Endothelial cell of umbilical vein (primary cell): Measurements from ENCODE around the gene SH2D6. TPM values are rescaled to one million over a fixed set of nuclear protein-coding genes. Genes with fewer than 3 reads are reported as not detected.
A peak's percentile ranks its signal among the peaks of the same experiment; 100 is the strongest.
"Not testable (repeated sequence)": the region's sequence is repeated elsewhere in the genome, so short reads cannot be mapped to it uniquely, and the experiment has no call there.

Experiments
- BruUV-seq: library from RNA; stranded (reverse); fragments of 400-500 nt; replicated peaks from 2 replicates; lab custom pipeline; 2021; lab: Mats Ljungman, UMichigan
- CTCF ChIA-PET: fragments of 300-600, 350-600 bp; sonication (Branson Sonifier 250); formaldehyde crosslinking; loops from one replicate; lab custom pipeline; 2021; ENCODE audit warnings: antibody characterized with exemption, inconsistent platforms; lab: Charles Lee
- POLR2A ChIA-PET: fragments of 300-600, 350-600 bp; sonication (Branson Sonifier 250); formaldehyde crosslinking; loops from one replicate; lab custom pipeline; 2021; ENCODE audit warnings: antibody characterized with exemption, inconsistent platforms; lab: Charles Lee
- DNase-seq: peaks from one replicate; pipeline ENCODE4 v3.0.0-alpha.2; 2011; ENCODE audit warnings: low read depth, low spot score
- FAIRE-seq: peaks from 2 replicates; lab custom pipeline; 2011; peaks lifted over from hg19 to GRCh38; lab: Jason Lieb, UNC
- H2AFZ ChIP-seq: 2 replicates; pipeline ENCODE4 v1.6.0; 2012; ENCODE audit warnings: low read depth, low read length, control low read depth, inconsistent platforms
- H3K27ac ChIP-seq: 2 replicates; pipeline ENCODE4 v1.5.1; 2011; ENCODE audit warnings: low read depth, mild to moderate bottlenecking, control low read depth, low read length, moderate library complexity; ENCODE audit not compliant: insufficient read depth
- H3K27me3 ChIP-seq, 2 experiments: 2 replicates each; pipeline versions ENCODE4 v1.6.0 to v1.6.1; 2011; ENCODE audit warnings: low read length in 2 of 2, mixed read lengths in 1 of 2; ENCODE audit not compliant: control insufficient read depth in 2 of 2, insufficient read depth in 2 of 2
- H3K36me3 ChIP-seq, 2 experiments: 2 replicates in 1 of 2; 3 replicates in 1 of 2; pipeline ENCODE4 v1.5.1; 2011; ENCODE audit warnings: low read length in 2 of 2, mild to moderate bottlenecking in 1 of 2, moderate library complexity in 1 of 2; ENCODE audit not compliant: control insufficient read depth in 2 of 2, insufficient read depth in 2 of 2; ENCODE audit errors: extremely low read depth in 1 of 2
- H3K4me1 ChIP-seq: 3 replicates; pipeline ENCODE4 v1.5.1; 2011; ENCODE audit warnings: mild to moderate bottlenecking, low read length; ENCODE audit not compliant: control insufficient read depth, insufficient read depth; ENCODE audit errors: extremely low read depth
- H3K4me2 ChIP-seq: 2 replicates; pipeline ENCODE4 v1.6.1; 2011; ENCODE audit warnings: low read length, control low read depth, mixed read lengths; ENCODE audit not compliant: insufficient read depth
- H3K4me3 ChIP-seq, 3 experiments: fragments of 200-600 bp in 1 of 3; sonication (generic), shearing (Covaris generic) in 1 of 3; replicated peaks in 1 of 3; 2 replicates each; pipeline ENCODE4 v1.5.1; 2011 to 2016; ENCODE audit warnings: control low read depth in 3 of 3, low read length in 3 of 3, mild to moderate bottlenecking in 2 of 3, inconsistent platforms in 1 of 3, low read depth in 1 of 3, moderate library complexity in 1 of 3; ENCODE audit not compliant: insufficient read depth in 1 of 3
- H3K79me2 ChIP-seq: 2 replicates; pipeline ENCODE4 v1.6.0; 2012; ENCODE audit warnings: low read length, inconsistent platforms; ENCODE audit not compliant: control insufficient read depth, insufficient read depth
- H3K9ac ChIP-seq: replicated peaks from 2 replicates; pipeline ENCODE3; 2011; ENCODE audit warnings: low read length, control low read depth; ENCODE audit not compliant: insufficient read depth; ENCODE audit errors: extremely low read depth
- H3K9me1 ChIP-seq: replicated peaks from 3 replicates; pipeline ENCODE4 v1.6.0; 2011; ENCODE audit warnings: mild to moderate bottlenecking, low read length; ENCODE audit not compliant: control insufficient read depth, insufficient read depth; ENCODE audit errors: extremely low read depth
- H3K9me3 ChIP-seq: replicated peaks from 2 replicates; pipeline ENCODE4 v1.5.1; 2012; ENCODE audit warnings: low read length, inconsistent platforms; ENCODE audit not compliant: control insufficient read depth, insufficient read depth
- H4K20me1 ChIP-seq: replicated peaks from 2 replicates; pipeline ENCODE3; 2011; ENCODE audit warnings: mild to moderate bottlenecking, low read length; ENCODE audit not compliant: control insufficient read depth, insufficient read depth; ENCODE audit errors: extremely low read depth
- EZH2 ChIP-seq: IDR thresholded peaks from 2 replicates; pipeline ENCODE4 v1.6.1; 2012; ENCODE audit warnings: borderline replicate concordance, low read depth, mild to moderate bottlenecking, moderate library complexity, low read length, inconsistent platforms; ENCODE audit not compliant: severe bottlenecking
- FOS ChIP-seq: IDR thresholded peaks from 2 replicates; pipeline ENCODE4 v1.6.1; 2011; ENCODE audit warnings: mild to moderate bottlenecking, low read length, moderate library complexity, borderline replicate concordance; ENCODE audit not compliant: insufficient read depth
- GATA2 ChIP-seq: IDR thresholded peaks from 2 replicates; pipeline ENCODE4 v1.7.0; 2011; ENCODE audit warnings: low read depth, mild to moderate bottlenecking, moderate library complexity, mixed read lengths, low read length; ENCODE audit not compliant: insufficient read length, insufficient read depth
- JUN ChIP-seq: IDR thresholded peaks from 2 replicates; pipeline ENCODE4 v1.6.1; 2011; ENCODE audit warnings: borderline replicate concordance, low read depth; ENCODE audit not compliant: insufficient read length, insufficient read depth
- MYC ChIP-seq: IDR thresholded peaks from one replicate; pipeline ENCODE4 v1.6.1; 2011; ENCODE audit warnings: mild to moderate bottlenecking, low read depth, low read length
- POLR2A ChIP-seq: IDR thresholded peaks from 2 replicates; pipeline ENCODE4 v1.6.1; 2012; ENCODE audit warnings: low read depth, mild to moderate bottlenecking, control low read depth, low read length
- POLR2AphosphoS5 ChIP-seq: IDR thresholded peaks from 2 replicates; pipeline ENCODE4 v1.6.1; 2012; ENCODE audit warnings: low read depth, mild to moderate bottlenecking, control low read depth, low read length, moderate library complexity; ENCODE audit not compliant: insufficient read depth
- dilution Hi-C: fragments of 300-500 bp; cut with MboI; formaldehyde crosslinking; loops from one replicate; pipeline ENCODE4 v1.15.0; 2019; ENCODE audit warnings: low sequenced_read_pairs; ENCODE audit not compliant: extremely low pct_ligation_motif_present
- intact Hi-C: fragments of 100-400 bp; cut with micrococcal nuclease; formaldehyde crosslinking; loops from one replicate; pipeline ENCODE4 v1.10.0; 2022
- polyA plus RNA-seq, 4 experiments: library from polyadenylated mRNA; depleted of rRNA in 3 of 4; stranded (reverse) in 3 of 4; unstranded in 1 of 4; fragments of >200 nt; gene quantifications; 2 replicates each; pipeline versions ENCODE4 v1.2.1 to v1.2.3, GENCODE V29; 2011 to 2012; ENCODE audit warnings: missing spikeins in 1 of 4
- total RNA-seq: library from RNA; stranded (reverse); gene quantifications from 2 replicates; pipeline ENCODE4 v1.2.3, GENCODE V29; 2021
- TF ChIP-seq, protein P1 (sequence below), 2 donors: IDR thresholded peaks; 1 replicate in 1 of 2; 2 replicates in 1 of 2; pipeline ENCODE4 v1.5.1; 2011; ENCODE audit warnings: low read length in 2 of 2, mild to moderate bottlenecking in 2 of 2, moderate library complexity in 2 of 2, control low read depth in 1 of 2, inconsistent platforms in 1 of 2, low read depth in 1 of 2; ENCODE audit not compliant: insufficient read depth in 1 of 2; ENCODE audit errors: extremely low read depth in 1 of 2
- TF ChIP-seq, protein P2 (sequence below): IDR thresholded peaks from 2 replicates; pipeline ENCODE4 v1.6.1; 2011; ENCODE audit not compliant: insufficient read depth, insufficient read length

SH2D6 gene
- total and polyA plus RNA-seq, 2 donors (not counting 3 experiments of a cell fraction or from before 2014, with no cell fraction given), result 0.53 TPM; not detected in 1

DNA sequence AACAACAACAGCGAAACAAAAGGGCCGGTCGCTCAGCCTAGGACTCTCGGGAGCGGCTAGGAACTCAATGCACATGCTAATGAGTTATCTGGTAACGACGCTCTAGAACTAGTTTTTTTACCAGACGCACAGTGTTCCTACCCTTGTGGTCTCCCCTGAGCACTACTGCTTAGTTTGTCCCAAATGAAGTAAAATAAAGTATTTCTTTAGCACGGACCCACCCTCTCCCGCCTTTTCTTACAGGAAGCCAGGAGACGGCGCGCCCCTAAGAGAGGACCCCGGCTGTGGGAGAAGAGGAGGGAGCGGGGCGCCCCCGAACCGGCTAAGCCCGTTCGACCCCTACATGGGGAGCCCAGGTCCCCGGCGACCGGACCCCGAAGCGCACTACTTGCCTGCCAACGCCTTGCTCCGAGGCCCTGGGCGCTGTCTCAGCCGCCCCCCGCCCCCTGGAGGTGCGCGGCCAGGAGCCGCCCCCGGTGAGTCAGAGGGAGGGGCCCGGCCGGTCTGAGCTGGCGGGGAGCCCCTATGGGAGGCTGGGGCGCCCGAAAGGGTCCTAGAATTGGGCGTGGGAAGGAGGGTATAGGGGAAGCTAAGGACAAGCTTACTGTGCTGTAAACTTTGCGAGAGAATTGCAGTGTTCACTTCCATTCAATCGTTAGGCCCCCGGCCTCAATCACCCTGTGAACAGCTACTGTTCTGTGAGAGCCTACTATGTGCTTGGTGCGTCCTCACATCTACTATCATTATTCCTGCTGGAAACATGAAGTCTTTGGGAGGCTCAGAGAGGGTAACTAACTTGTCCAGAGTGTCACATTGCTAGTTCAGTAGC is 4.7 kb upstream of the SH2D6 start:
- dilution Hi-C loops (no loop called here), intact Hi-C loops (no loop called here)
- Histone ChIP-seq H4K20me1 (no peaks in the 10 kb centered on the region), H3K4me2 (peak overlapping the region; percentile 92), H3K9ac (peak overlapping the region; percentile 79), H3K27me3 (no peaks in the 10 kb centered on the region), H3K4me1 (peaks cover 10% of the 10 kb centered on the region), H3K9me1 (no peaks in the 10 kb centered on the region), H3K79me2 (no peaks in the 10 kb centered on the region), H2AFZ (peak overlapping the region; percentile 85), H3K4me3 (peak overlapping the region; percentile 61 to 85 (median 66)), H3K9me3 (no peaks in the 10 kb centered on the region), H3K36me3 (no peaks in the 10 kb centered on the region), H3K27ac (peak overlapping the region; percentile 36)
- FAIRE-seq (peak; percentile 90), DNase-seq (peak; percentile 52)
- TSS peak; percentile 39 for BruUV-seq
- ChIA-PET POLR2A (interaction anchor here (0.7 to 2.3 kb wide), 3 partner anchors 8 to 125 kb away, joined by 3 to 8 read pairs (median 3); partner anchors contain the start of gene MAT2A), CTCF (interaction anchor here (0.9 to 2.2 kb wide), 6 partner anchors 21 to 224 kb away, joined by 3 to 7 read pairs (median 4); no protein-coding TSS in a partner anchor)
- TF ChIP-seq MYC (no peak), POLR2A (no peak), FOS (peak; percentile 50), GATA2 (no peak), POLR2AphosphoS5 (peak; percentile 54), JUN (no peak), EZH2 (no peak)
- TF ChIP-seq, protein P1, sequence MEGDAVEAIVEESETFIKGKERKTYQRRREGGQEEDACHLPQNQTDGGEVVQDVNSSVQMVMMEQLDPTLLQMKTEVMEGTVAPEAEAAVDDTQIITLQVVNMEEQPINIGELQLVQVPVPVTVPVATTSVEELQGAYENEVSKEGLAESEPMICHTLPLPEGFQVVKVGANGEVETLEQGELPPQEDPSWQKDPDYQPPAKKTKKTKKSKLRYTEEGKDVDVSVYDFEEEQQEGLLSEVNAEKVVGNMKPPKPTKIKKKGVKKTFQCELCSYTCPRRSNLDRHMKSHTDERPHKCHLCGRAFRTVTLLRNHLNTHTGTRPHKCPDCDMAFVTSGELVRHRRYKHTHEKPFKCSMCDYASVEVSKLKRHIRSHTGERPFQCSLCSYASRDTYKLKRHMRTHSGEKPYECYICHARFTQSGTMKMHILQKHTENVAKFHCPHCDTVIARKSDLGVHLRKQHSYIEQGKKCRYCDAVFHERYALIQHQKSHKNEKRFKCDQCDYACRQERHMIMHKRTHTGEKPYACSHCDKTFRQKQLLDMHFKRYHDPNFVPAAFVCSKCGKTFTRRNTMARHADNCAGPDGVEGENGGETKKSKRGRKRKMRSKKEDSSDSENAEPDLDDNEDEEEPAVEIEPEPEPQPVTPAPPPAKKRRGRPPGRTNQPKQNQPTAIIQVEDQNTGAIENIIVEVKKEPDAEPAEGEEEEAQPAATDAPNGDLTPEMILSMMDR (IDR thresholded peaks at IDR 0.05; ENCODE audit: extremely low read depth in 1 of 2, insufficient read depth in 1 of 2, low read depth in 1 of 2, low read length in 2 of 2), result peak in 1 of 2 donors; percentile 14
- TF ChIP-seq, protein P2, sequence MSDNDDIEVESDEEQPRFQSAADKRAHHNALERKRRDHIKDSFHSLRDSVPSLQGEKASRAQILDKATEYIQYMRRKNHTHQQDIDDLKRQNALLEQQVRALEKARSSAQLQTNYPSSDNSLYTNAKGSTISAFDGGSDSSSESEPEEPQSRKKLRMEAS, result no peak

DNA sequence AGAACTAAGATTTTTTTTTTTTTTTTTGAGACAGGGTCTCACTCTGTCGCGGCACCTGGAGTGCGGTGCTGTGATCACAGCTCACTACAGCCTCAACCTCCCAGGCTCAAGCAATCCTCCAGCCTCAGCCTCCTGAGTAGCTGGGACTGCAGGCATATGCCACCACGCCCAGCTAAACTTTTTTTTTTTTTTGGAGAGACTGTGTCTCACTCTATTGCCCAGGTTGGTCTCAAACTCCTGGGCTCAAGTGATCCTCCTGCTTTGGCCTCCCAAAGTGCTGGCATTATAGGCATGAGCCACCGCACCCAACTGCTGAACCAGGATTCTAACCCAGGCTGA is 4.1 kb upstream of the SH2D6 start:
- POLR2A ChIA-PET, result interaction anchor here (0.7 to 2.3 kb wide), 3 partner anchors 9 to 124 kb away, joined by 3 to 8 read pairs (median 3); partner anchors contain the start of gene MAT2A
- DNase-seq, H3K9ac ChIP-seq, H4K20me1 ChIP-seq, BruUV-seq, H3K4me2 ChIP-seq, FAIRE-seq, dilution Hi-C loops, H3K27me3 ChIP-seq, intact Hi-C loops, H3K9me3 ChIP-seq, H3K36me3 ChIP-seq, H3K9me1 ChIP-seq, H3K27ac ChIP-seq, H3K79me2 ChIP-seq: not testable (repeated sequence)
- H2AFZ ChIP-seq, result peak overlapping the region; percentile 85
- CTCF ChIA-PET, result interaction anchor here (0.9 to 1.4 kb wide), 5 partner anchors 134 to 223 kb away, joined by 3 to 7 read pairs (median 3); no protein-coding TSS in a partner anchor
- H3K4me1 ChIP-seq, result peaks cover 15% of the 10 kb centered on the region
- peak overlapping the region in 1 of 3 experiments; percentile 85 for H3K4me3 ChIP-seq
